ENCODE results near the gene CELA3B. TPM values are rescaled to one million over a fixed set of nuclear protein-coding genes. Genes with fewer than 3 reads are reported as not detected.
A peak's percentile ranks its signal among the peaks of the same experiment; 100 is the strongest.

The CELA3B gene
- total and polyA plus RNA-seq, 2 of the 13 experiments (the other 11 are each of a cell fraction or from before 2014, with no cell fraction given), result 0.34 TPM; not detected in 1

GRCh38 chr1:21937372-21938121, 39.3 kb upstream of the CELA3B start (continued):
- TF ChIP-seq RXRA (CRISPR knock-in tag; IDR thresholded peaks at IDR 0.05) (0 out of 2 replicates have a peak, but pooled peaks have one; percentile 24), HCFC1 (IDR thresholded peaks at IDR 0.05; ENCODE audit: low read depth, low read length) (no peak), RNF219 (CRISPR knock-in tag; IDR thresholded peaks at IDR 0.05) (no peak), THAP11 (CRISPR knock-in tag; IDR thresholded peaks at IDR 0.05) (0 out of 2 replicates have a peak, but pooled peaks have one; percentile 20), ZFP1 (CRISPR knock-in tag; IDR thresholded peaks at IDR 0.05) (no peak), HNF4G (IDR thresholded peaks at IDR 0.05; ENCODE audit: borderline replicate concordance, low read depth, low read length) (peak; percentile 57; the same call in 1 of the 2 replicates), HNF4G (CRISPR knock-in tag; IDR thresholded peaks at IDR 0.05; ENCODE audit: borderline replicate concordance, low read depth) (no peak), MXI1 (IDR thresholded peaks at IDR 0.05; ENCODE audit: borderline replicate concordance, low read depth, low read length) (peak; percentile 34; the same call in 1 of the 3 replicates), ATF6 (CRISPR knock-in tag; conservative IDR thresholded peaks at IDR 0.05) (no peak), GABPA (IDR thresholded peaks at IDR 0.05; ENCODE audit: low read depth, low read length) (no peak), GABPA (CRISPR knock-in tag; IDR thresholded peaks at IDR 0.05; ENCODE audit: low read depth) (no peak), KDM6A (CRISPR knock-in tag; IDR thresholded peaks at IDR 0.05; ENCODE audit: low read depth) (no peak), ZNF510 (CRISPR knock-in tag; IDR thresholded peaks at IDR 0.05; ENCODE audit: low read depth) (no peak), SALL1 (CRISPR knock-in tag; IDR thresholded peaks at IDR 0.05) (peak; percentile 61), RBM22 (optimal IDR thresholded peaks at IDR 0.05; ENCODE audit: low read length) (no peak), MAFG (CRISPR knock-in tag; IDR thresholded peaks at IDR 0.05) (no peak), ZBTB43 (CRISPR knock-in tag; conservative IDR thresholded peaks at IDR 0.05) (peak; percentile 77; the same call in 1 of the 2 replicates), ZFX (CRISPR knock-in tag; IDR thresholded peaks at IDR 0.05; ENCODE audit: low read depth) (peak; percentile 68), KAT8 (CRISPR knock-in tag; IDR thresholded peaks at IDR 0.05) (0 out of 2 replicates have a peak, but pooled peaks have one; percentile 17), TBX3 (IDR thresholded peaks at IDR 0.05; ENCODE audit: borderline replicate concordance) (0 out of 2 replicates have a peak, but pooled peaks have one; percentile 26), ZNF143 (CRISPR knock-in tag; IDR thresholded peaks at IDR 0.05) (0 out of 2 replicates have a peak, but pooled peaks have one; percentile 8)

Measured in HepG2 (cell line).